ENCODE data around the gene EFHB. TPM values are rescaled to one million over a fixed set of nuclear protein-coding genes. Genes with fewer than 3 reads are reported as not detected.

The EFHB gene
- under 1 TPM in 3 of 6 donors, not detected in 3; 0.12 to 0.60 (median 0.28) TPM for total RNA-seq
- polyA plus RNA-seq: 1 to 10 TPM in 1 of 2 donors, under 1 TPM in 1; 0.09 to 2.3 TPM

- peak in 5 of 6 donors; percentile 25 to 66 (median 41) for DNase-seq
- Histone ChIP-seq H3K9me3 (no peaks in the 10 kb centered on the region), H3K27me3 (no peaks in the 10 kb centered on the region), H3K27ac (no peak within 1 kb of the TSS), H3K36me3 (no peaks in the 10 kb centered on the region), H3K4me1 (no peaks in the 10 kb centered on the region), H3K4me3 (no peak within 1 kb of the TSS)
- ATAC-seq: peak in 3 of 4 donors; percentile 60 to 77 (median 72)
- no peak for FAIRE-seq
- intact Hi-C loops (cut with DNase I): no loop called here
- 29 to 32% methylated on average over 5 of the region's 5 CpGs for WGBS, 2 donors
- no peak for TF ChIP-seq CTCF (IDR thresholded peaks at IDR 0.05)
Observed at GRCh38 chr3:19934098-19934566, at the start of gene EFHB. TSS of gene EFHB (minus strand) at chr3:19934217. CDS start at chr3:19934018, 199 bp downstream.

- ATAC-seq: peak in 2 of 4 donors; percentile 21 to 51
Observed at GRCh38 chr3:19972054-19972453, 38.0 kb upstream of the EFHB start.

GRCh38 chr3:19970327-19970726 lies 36.3 kb upstream of the EFHB start:
- Histone ChIP-seq H3K4me3 (no peak overlapping the region), H3K9me3 (no peaks in the 10 kb centered on the region), H3K27ac (no peak overlapping the region), H3K36me3 (peaks cover 0 to 11% (median 0%) of the 10 kb centered on the region in 3 donors), H3K4me1 (peaks cover 0 to 9% (median 0%) of the 10 kb centered on the region in 3 donors), H3K27me3 (no peaks in the 10 kb centered on the region)
- WGBS, 2 donors: 70 to 77% methylated on average over 8 of the region's 8 CpGs
- no peak for TF ChIP-seq CTCF (IDR thresholded peaks at IDR 0.05)
- ATAC-seq (peak in 1 of 4 donors; percentile 37), FAIRE-seq (no peak), DNase-seq (no peak)
- intact Hi-C loops (cut with DNase I): no loop called here

More at GRCh38 chr3:19972054-19972453, 38.0 kb upstream of the EFHB start:
- no peak overlapping the region for H3K27ac ChIP-seq
- H3K4me1 ChIP-seq: peaks cover 0 to 9% (median 0%) of the 10 kb centered on the region in 3 donors
- peaks cover 0 to 27% (median 0%) of the 10 kb centered on the region in 3 donors for H3K36me3 ChIP-seq
- intact Hi-C loops (cut with DNase I): no loop called here
- H3K4me3 ChIP-seq: no peak overlapping the region
- DNase-seq (no peak), FAIRE-seq (no peak)
- no peaks in the 10 kb centered on the region for H3K27me3 ChIP-seq
- TF ChIP-seq CTCF (IDR thresholded peaks at IDR 0.05): no peak
- H3K9me3 ChIP-seq: no peaks in the 10 kb centered on the region
- 27 to 32% methylated on average over 3 of the region's 3 CpGs for WGBS, 2 donors

GRCh38 chr3:19967812-19968211 lies 33.8 kb upstream of the EFHB start:
- no peak for ATAC-seq
- H3K27ac ChIP-seq: no peak overlapping the region
- intact Hi-C loops (cut with DNase I): no loop called here
- no peak overlapping the region for H3K4me3 ChIP-seq
- H3K4me1 ChIP-seq: peaks cover 0 to 7% (median 0%) of the 10 kb centered on the region in 3 donors
- TF ChIP-seq CTCF (IDR thresholded peaks at IDR 0.05): no peak
- no peaks in the 10 kb centered on the region for H3K36me3 ChIP-seq
- DNase-seq: no peak
- no peak for FAIRE-seq
- H3K27me3 ChIP-seq: no peaks in the 10 kb centered on the region
- 78 to 79% methylated on average over 4 of the region's 4 CpGs for WGBS, 2 donors
- no peaks in the 10 kb centered on the region for H3K9me3 ChIP-seq

GRCh38 chr3:19967208-19967607 lies 33.2 kb upstream of the EFHB start:
- no peaks in the 10 kb centered on the region for H3K27me3 ChIP-seq
- peaks cover 0 to 3% (median 0%) of the 10 kb centered on the region in 3 donors for H3K4me1 ChIP-seq
- no peak overlapping the region for H3K4me3 ChIP-seq
- no peak for DNase-seq
- WGBS, 2 donors: 92 to 95% methylated on average over 6 of the region's 6 CpGs
- H3K36me3 ChIP-seq: no peaks in the 10 kb centered on the region
- FAIRE-seq: no peak
- ATAC-seq: no peak
- no peak for TF ChIP-seq CTCF (IDR thresholded peaks at IDR 0.05)
- H3K27ac ChIP-seq: no peak overlapping the region
- no peaks in the 10 kb centered on the region for H3K9me3 ChIP-seq
- intact Hi-C loops (cut with DNase I): no loop called here
